ENCODE measurements around the gene RPLP2.

DNA sequence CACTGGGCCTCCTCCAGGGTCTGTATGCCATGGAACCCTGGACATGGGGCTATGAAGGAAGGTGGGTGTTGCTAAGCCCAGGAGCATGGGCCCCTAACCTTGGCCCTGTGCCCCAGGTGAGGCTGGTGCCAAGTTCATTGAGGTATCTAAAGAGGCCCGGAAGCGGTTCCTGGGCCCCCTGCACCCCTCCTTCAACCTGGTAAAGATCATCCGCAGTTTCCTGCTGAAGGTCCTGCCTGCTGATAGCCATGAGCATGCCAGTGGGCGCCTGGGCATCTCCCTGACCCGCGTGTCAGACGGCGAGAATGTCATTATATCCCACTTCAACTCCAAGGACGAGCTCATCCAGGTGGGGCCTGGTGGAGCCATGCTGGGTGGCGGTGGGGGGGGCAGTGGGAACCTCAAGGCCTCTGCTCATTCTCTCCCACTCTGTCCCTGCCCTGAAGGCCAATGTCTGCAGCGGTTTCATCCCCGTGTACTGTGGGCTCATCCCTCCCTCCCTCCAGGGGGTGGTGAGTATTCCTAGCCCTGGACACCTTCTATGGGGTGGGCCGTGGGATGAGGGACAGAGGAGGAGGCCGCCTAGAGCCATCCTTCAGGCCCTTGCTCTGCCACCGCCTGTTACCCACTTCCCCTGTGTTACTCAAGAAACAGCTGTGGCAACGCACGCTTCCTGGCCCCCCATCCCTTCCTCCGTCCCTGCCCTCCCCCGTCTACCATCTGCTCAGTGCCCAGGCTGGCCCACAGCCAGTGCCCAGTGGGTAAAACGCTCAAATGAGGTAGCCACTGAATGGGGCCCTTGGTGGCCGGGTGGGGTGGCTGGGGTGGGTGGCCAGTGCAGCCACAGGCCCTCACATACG, 12.0 kb downstream of the RPLP2 start:
- TF ChIP-seq POLR2A (IDR thresholded peaks at IDR 0.05; ENCODE audit: low read length) (no peak), GATA1 (IDR thresholded peaks at IDR 0.05; ENCODE audit: low read depth, low read length) (no peak)
